Gastroesophageal sphincter (tissue), 4 donors: ENCODE measurements around the gene CHI3L1. TPM values are rescaled to one million over a fixed set of nuclear protein-coding genes. Genes with fewer than 3 reads are reported as not detected.

Experiments
- ATAC-seq: fragments of 150-250 bp; one replicate; pipeline ENCODE4 v1.9.1; 2016; ENCODE audit warnings: mild to moderate bottlenecking, moderate library complexity
- H3K27ac ChIP-seq, 4 donors: fragments of 200-600 bp; sonication (generic) in 3 of 4; 1 replicate in 3 of 4; 2 replicates in 1 of 4; pipeline ENCODE4 v1.5.1; 2016 to 2019
- H3K27me3 ChIP-seq: fragments of 200-600 bp; sonication (generic); one replicate; pipeline ENCODE4 v1.5.1; 2019
- H3K36me3 ChIP-seq, 2 donors: fragments of 200-600 bp; sonication (generic); one replicate each; pipeline ENCODE4 v1.5.1; 2019; ENCODE audit warnings: control low read depth in 1 of 2
- H3K4me1 ChIP-seq, 3 donors: fragments of 200-600 bp; sonication (generic); 1 replicate in 2 of 3; 2 replicates in 1 of 3; pipeline ENCODE4 v1.5.1; 2016 to 2019; ENCODE audit warnings: control low read depth in 2 of 3
- H3K4me3 ChIP-seq, 2 donors: fragments of 200-600 bp; sonication (generic); one replicate each; pipeline ENCODE4 v1.5.1; 2019; ENCODE audit warnings: mild to moderate bottlenecking in 1 of 2, moderate library complexity in 1 of 2
- H3K9me3 ChIP-seq, 3 donors: fragments of 200-600 bp; sonication (generic); one replicate each; pipeline ENCODE4 v1.5.1; 2017 to 2019; ENCODE audit warnings: control low read depth in 2 of 3
- CTCF ChIP-seq, 4 experiments: fragments of 200-600 bp in 2 of 4; fragments of 450-650 bp in 2 of 4; sonication (generic) in 1 of 4; IDR thresholded peaks; one replicate each; pipeline ENCODE4 v1.5.1; 2017 to 2019; ENCODE audit warnings: antibody characterized with exemption in 4 of 4, mild to moderate bottlenecking in 2 of 4, moderate library complexity in 2 of 4
- EP300 ChIP-seq: sonication (generic); formaldehyde crosslinking; IDR thresholded peaks from one replicate; pipeline ENCODE4 v1.6.1; 2017; ENCODE audit warnings: antibody characterized with exemption, mild to moderate bottlenecking
- POLR2A ChIP-seq, 2 donors: fragments of 450-650 bp; IDR thresholded peaks; one replicate each; pipeline ENCODE4 v1.6.1; 2017; ENCODE audit warnings: antibody characterized with exemption in 2 of 2, mild to moderate bottlenecking in 2 of 2, moderate library complexity in 1 of 2
- POLR2AphosphoS5 ChIP-seq: sonication (generic); formaldehyde crosslinking; IDR thresholded peaks from one replicate; pipeline ENCODE4 v1.6.1; 2017; ENCODE audit warnings: antibody characterized with exemption
- WGBS, 2 donors: methylation state at CpG; one replicate each; pipeline ENCODE4 v1.1.5; 2018; ENCODE audit warnings: low coverage in 1 of 2; 5-methylcytosine and 5-hydroxymethylcytosine counted together
- total RNA-seq, 4 donors: library from RNA; depleted of rRNA; stranded (reverse); fragments of >200 nt; gene quantifications; one replicate each; pipeline ENCODE4 v1.1.0, GENCODE V29; 2016

Gene CHI3L1
- total RNA-seq, 4 donors from 2014 or later = 3.4 to 5.4 (median 5.0) TPM; not detected in 1

GRCh38 chr1:203158423-203158822, 28.1 kb downstream of the CHI3L1 start:
- Histone ChIP-seq H3K36me3 (no peaks in the 10 kb centered on the region), H3K4me3 (no peak overlapping the region), H3K27me3 (peaks cover 24% of the 10 kb centered on the region), H3K9me3 (peaks cover 0 to 10% (median 0%) of the 10 kb centered on the region in 3 donors), H3K4me1 (no peaks in the 10 kb centered on the region), H3K27ac (no peak overlapping the region)
- ATAC-seq = no peak
- 90 to 100% methylated on average over 1 of the region's 1 CpG for WGBS, 2 donors
- TF ChIP-seq EP300 (no peak), CTCF (IDR thresholded peaks at IDR 0.05) (no peak), POLR2A (IDR thresholded peaks at IDR 0.05) (no peak), POLR2AphosphoS5 (no peak)

GRCh38 chr1:203156280-203156679, 30.2 kb downstream of the CHI3L1 start:
- Histone ChIP-seq H3K27ac (no peak overlapping the region), H3K9me3 (peaks cover 0 to 10% (median 0%) of the 10 kb centered on the region in 3 donors)
- WGBS, 2 donors = 71 to 83% methylated on average over 1 of the region's 1 CpG

GRCh38 chr1:203153989-203154821, 32.3 kb downstream of the CHI3L1 start:
- no peak overlapping the region for H3K27ac ChIP-seq
- TF ChIP-seq CTCF (IDR thresholded peaks at IDR 0.05) (no peak), POLR2A (IDR thresholded peaks at IDR 0.05) (no peak), EP300 (no peak), POLR2AphosphoS5 (no peak)

More at GRCh38 chr1:203156280-203156679, 30.2 kb downstream of the CHI3L1 start:
- Histone ChIP-seq H3K4me1 (no peaks in the 10 kb centered on the region), H3K27me3 (peaks cover 8% of the 10 kb centered on the region), H3K4me3 (no peak overlapping the region), H3K36me3 (no peaks in the 10 kb centered on the region)
- no peak for ATAC-seq
- no peak for TF ChIP-seq POLR2AphosphoS5
- TF ChIP-seq CTCF (IDR thresholded peaks at IDR 0.05) = no peak
- no peak for TF ChIP-seq POLR2A (IDR thresholded peaks at IDR 0.05)
- TF ChIP-seq EP300 = no peak

GRCh38 chr1:203153051-203153988, 33.2 kb downstream of the CHI3L1 start:
- Histone ChIP-seq H3K9me3 (peaks cover 0 to 3% (median 0%) of the 10 kb centered on the region in 3 donors), H3K4me3 (no peak overlapping the region), H3K4me1 (no peaks in the 10 kb centered on the region), H3K27me3 (peaks cover 8% of the 10 kb centered on the region), H3K36me3 (no peaks in the 10 kb centered on the region), H3K27ac (no peak overlapping the region)
- 71 to 97% methylated on average over 1 to 5 of the region's 9 CpGs for WGBS, 2 donors
- ATAC-seq = no peak
- no peak for TF ChIP-seq EP300
- no peak for TF ChIP-seq POLR2A (IDR thresholded peaks at IDR 0.05)
- no peak for TF ChIP-seq POLR2AphosphoS5
- no peak for TF ChIP-seq CTCF (IDR thresholded peaks at IDR 0.05)

More at GRCh38 chr1:203153989-203154821, 32.3 kb downstream of the CHI3L1 start:
- Histone ChIP-seq H3K4me1 (no peaks in the 10 kb centered on the region), H3K27me3 (peaks cover 8% of the 10 kb centered on the region), H3K36me3 (no peaks in the 10 kb centered on the region), H3K4me3 (no peak overlapping the region), H3K9me3 (peaks cover 0 to 10% (median 0%) of the 10 kb centered on the region in 3 donors)
- 77 to 91% methylated on average over 6 to 8 of the region's 13 CpGs for WGBS, 2 donors
- ATAC-seq = no peak
